Astrocyte (in vitro differentiated cells and primary cell): Measurements from ENCODE around the gene OSCP1. TPM values are rescaled to one million over a fixed set of nuclear protein-coding genes. Genes with fewer than 3 reads are reported as not detected.

Experiments
- DNase-seq: peaks from one replicate; pipeline ENCODE4 v3.0.0-alpha.2; 2010; ENCODE audit warnings: low read depth
- FAIRE-seq: peaks from 2 replicates; lab custom pipeline; 2011; peaks lifted over from hg19 to GRCh38; lab: Jason Lieb, UNC
- H2AFZ ChIP-seq: 2 replicates; pipeline ENCODE4 v1.6.0; 2012; ENCODE audit warnings: low read depth, low read length, inconsistent platforms
- H3K27ac ChIP-seq: 2 replicates; pipeline ENCODE4 v1.5.1; 2011; ENCODE audit warnings: low read depth, low read length, inconsistent platforms
- H3K27me3 ChIP-seq: 2 replicates; pipeline ENCODE4 v1.6.0; 2011; ENCODE audit warnings: low read length, inconsistent platforms; ENCODE audit not compliant: insufficient read depth
- H3K36me3 ChIP-seq: 2 replicates; pipeline ENCODE4 v1.5.1; 2011; ENCODE audit warnings: low read length, inconsistent platforms; ENCODE audit not compliant: insufficient read depth
- H3K4me1 ChIP-seq: 2 replicates; pipeline ENCODE4 v1.5.1; 2011; ENCODE audit warnings: low read length, inconsistent platforms; ENCODE audit not compliant: insufficient read depth
- H3K4me2 ChIP-seq: 2 replicates; pipeline ENCODE4 v1.6.0; 2012; ENCODE audit warnings: low read length, inconsistent platforms
- H3K4me3 ChIP-seq: 2 replicates; pipeline ENCODE4 v1.5.1; 2011; ENCODE audit warnings: low read depth, mild to moderate bottlenecking, low read length, inconsistent platforms; ENCODE audit not compliant: insufficient read depth
- H3K79me2 ChIP-seq: 2 replicates; pipeline ENCODE4 v1.6.0; 2012; ENCODE audit warnings: mild to moderate bottlenecking, low read length, inconsistent platforms; ENCODE audit not compliant: insufficient read depth
- H3K9ac ChIP-seq: 2 replicates; pipeline ENCODE4 v1.6.0; 2012; ENCODE audit warnings: mild to moderate bottlenecking, low read length, inconsistent platforms
- H3K9me3 ChIP-seq: 2 replicates; pipeline ENCODE4 v1.5.1; 2012; ENCODE audit warnings: low read depth, mild to moderate bottlenecking, low read length, inconsistent platforms; ENCODE audit not compliant: insufficient read depth
- H4K20me1 ChIP-seq: 2 replicates; pipeline ENCODE4 v1.6.0; 2012; ENCODE audit warnings: low read length, inconsistent platforms; ENCODE audit not compliant: insufficient read depth
- H3K27ac Mint-ChIP-seq: one replicate; pipeline ENCODE4 v1.8.0; 2021; ENCODE audit warnings: mild to moderate bottlenecking, mixed read lengths; ENCODE audit not compliant: unreplicated experiment
- H3K27me3 Mint-ChIP-seq: one replicate; pipeline ENCODE4 v1.8.0; 2021; ENCODE audit warnings: low read depth, mixed read lengths; ENCODE audit not compliant: unreplicated experiment
- H3K36me3 Mint-ChIP-seq: one replicate; pipeline ENCODE4 v1.8.0; 2021; ENCODE audit warnings: low read depth, mixed read lengths; ENCODE audit not compliant: unreplicated experiment
- H3K4me1 Mint-ChIP-seq: one replicate; pipeline ENCODE4 v1.8.0; 2021; ENCODE audit warnings: low read depth, mixed read lengths; ENCODE audit not compliant: unreplicated experiment
- H3K4me3 Mint-ChIP-seq: one replicate; pipeline ENCODE4 v1.8.0; 2021; ENCODE audit warnings: mild to moderate bottlenecking, moderate library complexity, mixed read lengths; ENCODE audit not compliant: unreplicated experiment
- H3K9me3 Mint-ChIP-seq: one replicate; pipeline ENCODE4 v1.8.0; 2021; ENCODE audit warnings: mild to moderate bottlenecking, mixed read lengths; ENCODE audit not compliant: unreplicated experiment
- CTCF ChIP-seq: IDR thresholded peaks from 2 replicates; pipeline ENCODE4 v1.5.1; 2011; ENCODE audit warnings: low read depth, mild to moderate bottlenecking, inconsistent platforms, low read length, moderate library complexity; ENCODE audit not compliant: insufficient read depth
- EZH2 ChIP-seq: IDR thresholded peaks from 2 replicates; pipeline ENCODE4 v1.6.1; 2012; ENCODE audit warnings: mild to moderate bottlenecking, low read length, inconsistent platforms; ENCODE audit not compliant: insufficient read depth
- total RNA-seq: library from RNA; stranded (reverse); gene quantifications from 2 replicates; pipeline ENCODE4 v1.2.1, GENCODE V29; 2021

Gene OSCP1
- total RNA-seq, 1 donor from 2014 or later: 6.3 TPM

- H3K27ac Mint-ChIP-seq: no peak overlapping the region
- DNase-seq (no peak), FAIRE-seq (no peak)
- Histone ChIP-seq H3K4me2 (no peak overlapping the region), H3K9ac (no peak overlapping the region), H3K9me3 (no peaks in the 10 kb centered on the region), H3K27ac (no peak overlapping the region), H3K27me3 (peaks cover 19% of the 10 kb centered on the region), H3K36me3 (no peaks in the 10 kb centered on the region), H2AFZ (no peak overlapping the region), H3K4me3 (no peak overlapping the region), H4K20me1 (no peaks in the 10 kb centered on the region), H3K4me1 (no peaks in the 10 kb centered on the region), H3K79me2 (no peaks in the 10 kb centered on the region)
- no peaks in the 10 kb centered on the region for H3K36me3 Mint-ChIP-seq
- H3K9me3 Mint-ChIP-seq: no peaks in the 10 kb centered on the region
- peaks cover 10% of the 10 kb centered on the region for H3K4me1 Mint-ChIP-seq
- H3K27me3 Mint-ChIP-seq: peaks cover 29% of the 10 kb centered on the region
- TF ChIP-seq EZH2: no peak
- TF ChIP-seq CTCF: no peak
- H3K4me3 Mint-ChIP-seq: no peak overlapping the region
These were observed 31.8 kb upstream of the OSCP1 start for GRCh38 chr1:36481771-36482723.

- Histone ChIP-seq H3K79me2 (no peaks in the 10 kb centered on the region), H3K4me1 (no peaks in the 10 kb centered on the region), H3K4me3 (no peak overlapping the region), H3K27ac (no peak overlapping the region), H3K27me3 (peaks cover 17% of the 10 kb centered on the region), H2AFZ (no peak overlapping the region), H3K9me3 (no peaks in the 10 kb centered on the region), H4K20me1 (no peaks in the 10 kb centered on the region), H3K4me2 (no peak overlapping the region), H3K36me3 (no peaks in the 10 kb centered on the region), H3K9ac (no peak overlapping the region)
- TF ChIP-seq EZH2: no peak
- no peak for TF ChIP-seq CTCF
- Mint-ChIP-seq H3K4me1 (peaks cover 10% of the 10 kb centered on the region), H3K27ac (no peak overlapping the region), H3K4me3 (no peak overlapping the region), H3K9me3 (no peaks in the 10 kb centered on the region), H3K27me3 (peaks cover 29% of the 10 kb centered on the region), H3K36me3 (no peaks in the 10 kb centered on the region)
- DNase-seq: no peak
- no peak for FAIRE-seq
These were observed 30.8 kb upstream of the OSCP1 start for GRCh38 chr1:36481091-36481490.

- Mint-ChIP-seq H3K4me1 (peaks cover 10% of the 10 kb centered on the region), H3K36me3 (no peaks in the 10 kb centered on the region), H3K9me3 (no peaks in the 10 kb centered on the region), H3K27ac (no peak overlapping the region), H3K4me3 (no peak overlapping the region), H3K27me3 (peaks cover 30% of the 10 kb centered on the region)
- FAIRE-seq: no peak
- no peaks in the 10 kb centered on the region for H3K4me1 ChIP-seq
- no peak for DNase-seq
- no peaks in the 10 kb centered on the region for H3K9me3 ChIP-seq
- no peak overlapping the region for H3K4me3 ChIP-seq
- H3K4me2 ChIP-seq: no peak overlapping the region
- peaks cover 15% of the 10 kb centered on the region for H3K27me3 ChIP-seq
- TF ChIP-seq EZH2 (no peak), CTCF (no peak)
- no peak overlapping the region for H3K27ac ChIP-seq
- no peak overlapping the region for H2AFZ ChIP-seq
- H3K9ac ChIP-seq: no peak overlapping the region
- H4K20me1 ChIP-seq: no peaks in the 10 kb centered on the region
- no peaks in the 10 kb centered on the region for H3K36me3 ChIP-seq
- no peaks in the 10 kb centered on the region for H3K79me2 ChIP-seq
These were observed 29.9 kb upstream of the OSCP1 start for GRCh38 chr1:36480161-36480560.
